IMR-90 (cell line): ENCODE data around the gene BST1. TPM values are rescaled to one million over a fixed set of nuclear protein-coding genes. Genes with fewer than 3 reads are reported as not detected.

Experiments used
- ATAC-seq: fragments of 200-7000 bp; cut with Tn5 transposase; 2 replicates; pipeline ENCODE4 v1.9.1; 2020; ENCODE audit warnings: low read depth, mild to moderate bottlenecking, moderate library complexity
- BruUV-seq: library from RNA; stranded (reverse); fragments of 400-500 nt; replicated peaks from 2 replicates; lab custom pipeline; 2021; lab: Mats Ljungman, UMichigan
- CTCF ChIA-PET: fragments of 300-600 bp; formaldehyde crosslinking; extraction: SDS; loops from one replicate; lab custom pipeline; 2021; ENCODE audit warnings: antibody characterized with exemption; lab: Yijun Ruan, JAX
- POLR2A ChIA-PET: fragments of 300-600 bp; sonication (Branson Sonifier 250); formaldehyde crosslinking; loops from one replicate; lab custom pipeline; 2022; ENCODE audit warnings: antibody characterized with exemption; ENCODE audit not compliant: unreplicated experiment; lab: Charles Lee
- DNase-seq: peaks from one replicate; pipeline ENCODE4 v3.0.0; 2013
- H2AFZ ChIP-seq: replicated peaks from 2 replicates; pipeline ENCODE3; 2013; ENCODE audit warnings: low read length, mild to moderate bottlenecking; ENCODE audit not compliant: poor library complexity
- H2AK5ac ChIP-seq: 2 replicates; pipeline ENCODE4 v1.6.1; 2013; ENCODE audit warnings: low read depth, low read length, inconsistent platforms
- H2AK9ac ChIP-seq: replicated peaks from 2 replicates; pipeline ENCODE3; 2013; ENCODE audit warnings: mild to moderate bottlenecking, low read depth, low read length, moderate library complexity; ENCODE audit not compliant: poor library complexity
- H2BK120ac ChIP-seq: 2 replicates; pipeline ENCODE4 v1.6.1; 2013; ENCODE audit warnings: low read depth, low read length, inconsistent platforms
- H2BK15ac ChIP-seq: 3 replicates; pipeline ENCODE4 v1.6.1; 2013; ENCODE audit warnings: low read depth, low read length, inconsistent platforms
- H2BK20ac ChIP-seq: 2 replicates; pipeline ENCODE4 v1.6.1; 2013; ENCODE audit warnings: low read depth, mild to moderate bottlenecking, inconsistent platforms, low read length, moderate library complexity
- H2BK5ac ChIP-seq: 2 replicates; pipeline ENCODE4 v1.6.1; 2013; ENCODE audit warnings: mild to moderate bottlenecking, low read depth, low read length, inconsistent platforms; ENCODE audit not compliant: poor library complexity, severe bottlenecking
- H3K14ac ChIP-seq: replicated peaks from 2 replicates; pipeline ENCODE4 v1.6.1; 2013; ENCODE audit warnings: low read depth, low read length, inconsistent platforms
- H3K18ac ChIP-seq: 2 replicates; pipeline ENCODE4 v1.6.1; 2013; ENCODE audit warnings: low read depth, low read length, control low read depth
- H3K23ac ChIP-seq: 2 replicates; pipeline ENCODE4 v1.6.1; 2013; ENCODE audit warnings: low read depth, low read length, inconsistent platforms
- H3K27ac ChIP-seq: 2 replicates; pipeline ENCODE4 v1.5.1; 2013; ENCODE audit warnings: mild to moderate bottlenecking, control low read depth, low read length; ENCODE audit not compliant: insufficient read depth
- H3K27me3 ChIP-seq: 2 replicates; pipeline ENCODE4 v1.6.1; 2013; ENCODE audit warnings: low read length; ENCODE audit not compliant: control insufficient read depth, insufficient read depth
- H3K36me3 ChIP-seq: 2 replicates; pipeline ENCODE4 v1.6.1; 2013; ENCODE audit warnings: low read length, mixed read lengths; ENCODE audit not compliant: control insufficient read depth, insufficient read depth
- H3K4ac ChIP-seq: 2 replicates; pipeline ENCODE4 v1.6.1; 2013; ENCODE audit warnings: low read depth, low read length, inconsistent platforms
- H3K4me1 ChIP-seq: 2 replicates; pipeline ENCODE4 v1.6.1; 2013; ENCODE audit warnings: low read length, mixed read lengths; ENCODE audit not compliant: control insufficient read depth, insufficient read depth
- H3K4me2 ChIP-seq: 2 replicates; pipeline ENCODE4 v1.6.1; 2013; ENCODE audit warnings: low read depth, mild to moderate bottlenecking, control low read depth, low read length, moderate library complexity
- H3K4me3 ChIP-seq: 2 replicates; pipeline ENCODE4 v1.5.1; 2013; ENCODE audit warnings: low read depth, mild to moderate bottlenecking, control low read depth, low read length, moderate library complexity; ENCODE audit not compliant: insufficient read depth
- H3K56ac ChIP-seq: 2 replicates; pipeline ENCODE4 v1.6.1; 2013; ENCODE audit warnings: low read length, inconsistent platforms; ENCODE audit not compliant: insufficient read depth; ENCODE audit errors: extremely low read depth
- H3K79me1 ChIP-seq, 2 experiments: 2 replicates each; pipeline ENCODE4 v1.6.1; 2013; ENCODE audit warnings: low read length in 2 of 2, inconsistent platforms in 1 of 2, low read depth in 1 of 2
- H3K9ac ChIP-seq: 2 replicates; pipeline ENCODE4 v1.6.1; 2013; ENCODE audit warnings: low read depth, low read length, control low read depth
- H3K9me1 ChIP-seq: 2 replicates; pipeline ENCODE4 v1.6.1; 2013; ENCODE audit warnings: low read length, inconsistent platforms; ENCODE audit not compliant: insufficient read depth
- H3K9me3 ChIP-seq: 2 replicates; pipeline ENCODE4 v1.6.1; 2013; ENCODE audit warnings: low read length; ENCODE audit not compliant: control insufficient read depth, insufficient read depth
- H4K20me1 ChIP-seq: 2 replicates; pipeline ENCODE4 v1.6.1; 2013; ENCODE audit warnings: low read length, inconsistent platforms; ENCODE audit not compliant: insufficient read depth
- H4K5ac ChIP-seq: 2 replicates; pipeline ENCODE4 v1.6.1; 2013; ENCODE audit warnings: mild to moderate bottlenecking, low read depth, low read length, control low read depth
- H4K8ac ChIP-seq, 2 experiments: 2 replicates each; pipeline ENCODE4 v1.6.1; 2013; ENCODE audit warnings: low read depth in 2 of 2, low read length in 2 of 2, control low read depth in 1 of 2, inconsistent platforms in 1 of 2
- H4K91ac ChIP-seq: 2 replicates; pipeline ENCODE4 v1.6.1; 2013; ENCODE audit warnings: low read depth, low read length, inconsistent platforms; ENCODE audit not compliant: insufficient read depth
- CHD1 ChIP-seq: IDR thresholded peaks from 2 replicates; pipeline ENCODE4 v1.6.1; 2012; ENCODE audit warnings: low read depth, low read length, improper control_type of control experiment
- MAFK ChIP-seq: IDR thresholded peaks from 2 replicates; pipeline ENCODE4 v1.6.1; 2012; ENCODE audit warnings: low read depth, low read length, improper control_type of control experiment
- POLR2A ChIP-seq: IDR thresholded peaks from 2 replicates; pipeline ENCODE4 v1.6.1; 2012; ENCODE audit warnings: mild to moderate bottlenecking, low read depth, low read length
- RFX5 ChIP-seq: IDR thresholded peaks from 2 replicates; pipeline ENCODE4 v1.8.0; 2012; ENCODE audit warnings: low read depth, mild to moderate bottlenecking, low read length, moderate library complexity
- WGBS, 2 experiments: methylation state at CpG; one replicate each; pipeline versions ENCODE4 v1.1.5 to v1.1.7; 2013; ENCODE audit warnings: missing lambda C conversion rate in 2 of 2; ENCODE audit not compliant: insufficient read length in 1 of 2; ENCODE audit errors: extremely low coverage in 2 of 2; 5-methylcytosine and 5-hydroxymethylcytosine counted together
- dilution Hi-C: fragments of 300-500 bp; cut with HindIII; formaldehyde crosslinking; loops from one replicate; pipeline ENCODE4 v1.14.3; 2018; ENCODE audit warnings: low sequenced_read_pairs; ENCODE audit not compliant: unreplicated experiment
- in situ Hi-C: fragments of 300-500 bp; cut with MboI; formaldehyde crosslinking; loops from 3 replicates; pipeline ENCODE4 v1.14.3; 2019; ENCODE audit warnings: low sequenced_read_pairs, inconsistent platforms, mixed read lengths
- intact Hi-C: fragments of 100-400 bp; cut with micrococcal nuclease; formaldehyde crosslinking; loops from 2 replicates; pipeline ENCODE4 v1.10.0; 2022
- polyA plus RNA-seq, 3 experiments: library from polyadenylated mRNA; depleted of rRNA; stranded (reverse); fragments of >200 nt; gene quantifications; 2 replicates each; pipeline ENCODE4 v1.2.3, GENCODE V29; 2012; ENCODE audit warnings: low replicate concordance in 1 of 3
- total RNA-seq: library from RNA; depleted of rRNA; stranded (reverse); fragments of >200 nt; gene quantifications from 2 replicates; pipeline ENCODE4 v1.2.3, GENCODE V29; 2012

Gene BST1
- total and polyA plus RNA-seq, 2 of the 4 experiments (the other 2 are of a cell fraction), result 6.6 to 11.1 TPM

DNA sequence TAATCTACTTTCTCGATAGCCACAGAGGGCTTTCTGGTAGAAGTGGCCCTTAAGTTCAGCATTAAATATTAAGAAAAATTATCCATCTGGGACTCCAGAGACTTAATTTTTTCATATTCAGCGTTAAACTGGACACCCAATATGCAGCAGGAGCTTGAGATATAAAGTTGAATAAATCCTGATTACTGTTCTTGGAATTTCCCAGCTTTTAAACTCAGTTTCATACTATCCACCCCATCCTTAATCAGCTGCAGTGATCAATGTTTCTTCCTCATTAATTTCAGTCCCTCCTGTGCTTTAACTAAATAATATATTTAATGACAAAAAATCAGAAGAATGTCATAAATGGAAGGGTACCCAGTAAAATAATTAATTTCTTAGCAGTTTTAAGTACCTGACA is 44.1 kb upstream of the BST1 start:
- Histone ChIP-seq H3K9me3 (no peaks in the 10 kb centered on the region), H3K79me1 (peaks cover 7 to 23% of the 10 kb centered on the region in 2 experiments; a peak in 3 of 4 replicates), H4K20me1 (peaks cover 2% of the 10 kb centered on the region; the same call in 1 of the 2 replicates), H3K27me3 (no peaks in the 10 kb centered on the region), H3K36me3 (no peaks in the 10 kb centered on the region), H2BK120ac (no peak overlapping the region), H3K4ac (no peak overlapping the region), H3K56ac (no peak overlapping the region), H3K23ac (no peak overlapping the region), H2AK9ac (no peak overlapping the region), H3K14ac (no peak overlapping the region), H2AFZ (no peak overlapping the region), H2BK20ac (no peak overlapping the region), H3K4me3 (no peak overlapping the region), H2BK15ac (no peak overlapping the region), H2AK5ac (no peak overlapping the region), H2BK5ac (no peak overlapping the region), H3K27ac (no peak overlapping the region), H4K8ac (no peak overlapping the region), H3K4me1 (peaks cover 17% of the 10 kb centered on the region), H4K91ac (no peak overlapping the region), H3K4me2 (no peak overlapping the region), H3K9ac (no peak overlapping the region), H3K18ac (no peak overlapping the region), H4K5ac (no peak overlapping the region), H3K9me1 (no peaks in the 10 kb centered on the region)
- dilution Hi-C loops (no loop called here), intact Hi-C loops (no loop called here), in situ Hi-C loops (no loop called here)
- ATAC-seq (no peak), DNase-seq (no peak)
- no TSS peak for BruUV-seq
- no CpG with 5 or more reads among the region's 2 CpGs for whole genome bisulfite sequencing, 2 experiments
- ChIA-PET CTCF (no interaction called here), POLR2A (no interaction called here)
- TF ChIP-seq RFX5 (no peak), CHD1 (no peak), MAFK (no peak), POLR2A (no peak)
